Panc1 (cell line): ENCODE measurements around the gene PMPCA. TPM values are rescaled to one million over a fixed set of nuclear protein-coding genes. Genes with fewer than 3 reads are reported as not detected.
A peak's percentile ranks its signal among the peaks of the same experiment; 100 is the strongest.

Source experiments
- ATAC-seq: fragments of 200-7000 bp; cut with Tn5 transposase; 2 replicates; pipeline ENCODE4 v1.9.1; 2020; ENCODE audit warnings: mild to moderate bottlenecking, moderate library complexity
- BruUV-seq: library from RNA; stranded (reverse); fragments of 400-500 nt; replicated peaks from 2 replicates; lab custom pipeline; 2021; lab: Mats Ljungman, UMichigan
- CTCF ChIA-PET: fragments of 300-600 bp; sonication (Branson Sonifier 250); formaldehyde crosslinking; loops from one replicate; lab custom pipeline; 2022; ENCODE audit warnings: antibody characterized with exemption; lab: Charles Lee
- POLR2A ChIA-PET: fragments of 300-600 bp; sonication (Branson Sonifier 250); formaldehyde crosslinking; loops from one replicate; lab custom pipeline; 2022; ENCODE audit warnings: antibody characterized with exemption; lab: Charles Lee
- DNase-seq: peaks from one replicate; pipeline ENCODE4 v3.0.0-alpha.2; 2010; ENCODE audit warnings: low read depth, low spot score
- H3K27ac ChIP-seq: 2 replicates; pipeline ENCODE4 v1.5.1; 2011; ENCODE audit warnings: mild to moderate bottlenecking, low read length, inconsistent platforms
- H3K27me3 ChIP-seq: fragments of 200-500 bp; sonication (Bioruptor generic); 2 replicates; pipeline ENCODE4 v1.6.0; 2014; ENCODE audit warnings: low read length, inconsistent platforms; ENCODE audit not compliant: control insufficient read depth, insufficient read depth
- H3K36me3 ChIP-seq: fragments of 200-500 bp; sonication (Bioruptor generic); 2 replicates; pipeline ENCODE4 v1.5.1; 2014; ENCODE audit warnings: inconsistent platforms, mild to moderate bottlenecking, low read length, moderate library complexity; ENCODE audit not compliant: control insufficient read depth, insufficient read depth
- H3K4me1 ChIP-seq: 2 replicates; pipeline ENCODE4 v1.5.1; 2011; ENCODE audit warnings: inconsistent platforms, mild to moderate bottlenecking, low read length, moderate library complexity; ENCODE audit not compliant: control insufficient read depth, insufficient read depth
- H3K4me3 ChIP-seq, 2 experiments: 2 replicates each; pipeline ENCODE4 v1.5.1; 2011 to 2012; ENCODE audit warnings: low read depth in 2 of 2, low read length in 2 of 2, mild to moderate bottlenecking in 2 of 2, inconsistent platforms in 1 of 2, moderate library complexity in 1 of 2
- H3K9me3 ChIP-seq: fragments of 200-500 bp; sonication (Bioruptor generic); 2 replicates; pipeline ENCODE4 v1.5.1; 2014; ENCODE audit warnings: low read depth, mild to moderate bottlenecking, inconsistent platforms, low read length, moderate library complexity; ENCODE audit not compliant: control insufficient read depth, insufficient read depth
- CTCF ChIP-seq: fragments of 450-650 bp; IDR thresholded peaks from 2 replicates; pipeline ENCODE4 v1.5.1; 2017; ENCODE audit warnings: mild to moderate bottlenecking
- POLR2AphosphoS5 ChIP-seq: IDR thresholded peaks from 2 replicates; pipeline ENCODE4 v1.6.1; 2012; ENCODE audit warnings: mild to moderate bottlenecking, low read depth, low read length, moderate library complexity
- REST ChIP-seq, 2 experiments: IDR thresholded peaks; 2 replicates each; pipeline ENCODE4 v1.6.1; 2011 to 2012; ENCODE audit warnings: low read depth in 2 of 2, control low read depth in 1 of 2, low read length in 1 of 2, mild to moderate bottlenecking in 1 of 2, moderate library complexity in 1 of 2; ENCODE audit not compliant: insufficient read depth in 1 of 2
- SIN3A ChIP-seq: IDR thresholded peaks from 2 replicates; pipeline ENCODE4 v1.6.1; 2012; ENCODE audit warnings: low read depth, mild to moderate bottlenecking, low read length, moderate library complexity, borderline replicate concordance; ENCODE audit not compliant: insufficient read depth
- TCF7L2 ChIP-seq: IDR thresholded peaks from 2 replicates; pipeline ENCODE4 v1.6.1; 2011; ENCODE audit warnings: mild to moderate bottlenecking, low read depth, low read length, inconsistent platforms
- in situ Hi-C: cut with HindIII; loops from 2 replicates; pipeline ENCODE4 v1.10.0; 2016; ENCODE audit warnings: low sequenced_read_pairs, low pct_unique_long_range_greater_than_20kb
- intact Hi-C: fragments of 100-400 bp; cut with micrococcal nuclease; formaldehyde crosslinking; loops from one replicate; pipeline ENCODE4 v1.10.0; 2022; ENCODE audit not compliant: unreplicated experiment
- total RNA-seq: library from RNA; stranded (reverse); gene quantifications from one replicate; pipeline ENCODE4 v1.2.1, GENCODE V29; 2021; ENCODE audit not compliant: unreplicated experiment

Gene PMPCA
- total RNA-seq, 1 experiment from 2014 or later = 60.9 TPM

- intact Hi-C loops = no loop called here
- no TSS peak for BruUV-seq
- no peaks in the 10 kb centered on the region for H3K9me3 ChIP-seq
- H3K4me3 ChIP-seq = no peak overlapping the region
- no peak overlapping the region for H3K27ac ChIP-seq
- peaks cover 6% of the 10 kb centered on the region for H3K4me1 ChIP-seq
- ChIA-PET CTCF (no interaction called here), POLR2A (no interaction called here)
- TF ChIP-seq CTCF = no peak
- no peak for TF ChIP-seq REST (IDR thresholded peaks at IDR 0.05; ENCODE audit: insufficient read depth in 1 of 2, low read depth in 2 of 2, low read length in 1 of 2)
- no peak for TF ChIP-seq POLR2AphosphoS5
- no peak for TF ChIP-seq TCF7L2
- no peak for TF ChIP-seq SIN3A
- ATAC-seq (no peak), DNase-seq (no peak)
- in situ Hi-C loops = no loop called here
- peaks cover 13% of the 10 kb centered on the region for H3K36me3 ChIP-seq
- no peaks in the 10 kb centered on the region for H3K27me3 ChIP-seq
These were observed 2.5 kb upstream of the PMPCA start for GRCh38 chr9:136407911-136408310.

- in situ Hi-C loops = no loop called here
- POLR2A ChIA-PET = no interaction called here
- peak; percentile 43 for ATAC-seq
- peak overlapping the region; percentile 89 for H3K27ac ChIP-seq
- TF ChIP-seq TCF7L2 (no peak), SIN3A (peak; percentile 44; the same call in 1 of the 2 replicates)
- no peaks in the 10 kb centered on the region for H3K27me3 ChIP-seq
- intact Hi-C loops = no loop called here
- peak overlapping the region; percentile 65 to 93 for H3K4me3 ChIP-seq
- H3K9me3 ChIP-seq = no peaks in the 10 kb centered on the region
- peaks cover 11% of the 10 kb centered on the region for H3K36me3 ChIP-seq
- peaks cover 6% of the 10 kb centered on the region for H3K4me1 ChIP-seq
- DNase-seq = no peak
- no TSS peak for BruUV-seq
- CTCF ChIA-PET = no interaction called here
These were observed 652 bp upstream of the PMPCA start for GRCh38 chr9:136409557-136410455.

- ChIA-PET CTCF (no interaction called here), POLR2A (no interaction called here)
- intact Hi-C loops = no loop called here
- ATAC-seq (no peak), DNase-seq (no peak)
- Histone ChIP-seq H3K4me1 (peaks cover 6% of the 10 kb centered on the region), H3K9me3 (no peaks in the 10 kb centered on the region), H3K27ac (peak overlapping the region; percentile 83), H3K27me3 (no peaks in the 10 kb centered on the region), H3K36me3 (peaks cover 12% of the 10 kb centered on the region), H3K4me3 (peak overlapping the region; percentile 87 to 93)
- TF ChIP-seq REST (IDR thresholded peaks at IDR 0.05; ENCODE audit: insufficient read depth in 1 of 2, low read depth in 2 of 2, low read length in 1 of 2) = no peak
- TF ChIP-seq TCF7L2 = no peak
- no peak for TF ChIP-seq SIN3A
- TF ChIP-seq CTCF = no peak
- TF ChIP-seq POLR2AphosphoS5 = no peak
- in situ Hi-C loops = no loop called here
- TSS peak; percentile 90 for BruUV-seq
These were observed 920 bp downstream of the PMPCA start for GRCh38 chr9:136411378-136411777.
